NCI-H460 (cell line): ENCODE data around the gene MFSD6L. TPM values are rescaled to one million over a fixed set of nuclear protein-coding genes. Genes with fewer than 3 reads are reported as not detected.
"Not testable (repeated sequence)": the region's sequence is repeated elsewhere in the genome, so short reads cannot be mapped to it uniquely, and the experiment has no call there.

ENCODE experiments used
- DNase-seq: peaks from one replicate; pipeline ENCODE4 v3.0.0-alpha.2; 2016; ENCODE audit warnings: low read depth; ENCODE audit errors: extremely low read depth
- total RNA-seq: library from RNA; depleted of rRNA; stranded (reverse); fragments of >200 nt; shearing (Covaris generic); gene quantifications from 2 replicates; pipeline ENCODE4 v1.2.3, GENCODE V29; 2014

MFSD6L gene
- total RNA-seq, 1 experiment from 2014 or later = not detected

GRCh38 chr17:8828517-8828875 lies 29.3 kb upstream of the MFSD6L start:
- DNase-seq = no peak

- DNase-seq = no peak
These were observed 27.8 kb upstream of the MFSD6L start for GRCh38 chr17:8826808-8827435.

- no peak for DNase-seq
These were observed 26.6 kb upstream of the MFSD6L start for GRCh38 chr17:8825802-8826201.

GRCh38 chr17:8823279-8823678 lies 24.1 kb upstream of the MFSD6L start:
- DNase-seq = no peak

GRCh38 chr17:8822401-8823035 lies 23.4 kb upstream of the MFSD6L start:
- no peak for DNase-seq

GRCh38 chr17:8821446-8822105 lies 22.4 kb upstream of the MFSD6L start:
- no peak for DNase-seq

- DNase-seq = no peak
These were observed 21.3 kb upstream of the MFSD6L start for GRCh38 chr17:8820311-8821010.

GRCh38 chr17:8818654-8819330 lies 19.6 kb upstream of the MFSD6L start:
- no peak for DNase-seq

- DNase-seq = no peak
These were observed 18.9 kb upstream of the MFSD6L start for GRCh38 chr17:8818047-8818446.

- no peak for DNase-seq
These were observed 7.9 kb upstream of the MFSD6L start for GRCh38 chr17:8806926-8807550.

- no peak for DNase-seq
These were observed 7.2 kb upstream of the MFSD6L start for GRCh38 chr17:8806253-8806925.

- not testable (repeated sequence) for DNase-seq
These were observed 6.2 kb upstream of the MFSD6L start for GRCh38 chr17:8805396-8805795.

- DNase-seq = no peak
These were observed 4.6 kb upstream of the MFSD6L start for GRCh38 chr17:8803531-8804420.

- no peak for DNase-seq
These were observed 2.1 kb upstream of the MFSD6L start for GRCh38 chr17:8801135-8801840.

GRCh38 chr17:8800656-8801055 lies 1.5 kb upstream of the MFSD6L start:
- no peak for DNase-seq

- no peak for DNase-seq
These were observed 526 bp upstream of the MFSD6L start for GRCh38 chr17:8799570-8800212.

GRCh38 chr17:8798176-8798845 lies 854 bp downstream of the MFSD6L start:
- no peak for DNase-seq
